Non-pigmented ciliary epithelial cell (primary cell): Measurements from ENCODE around the gene TMCC1.
A peak's percentile ranks its signal among the peaks of the same experiment; 100 is the strongest.
"Not testable (repeated sequence)": the region's sequence is repeated elsewhere in the genome, so short reads cannot be mapped to it uniquely, and the experiment has no call there.

Source experiments
- DNase-seq: peaks from one replicate; pipeline ENCODE4 v3.0.0-alpha.2; 2010; ENCODE audit warnings: low read depth

Gene TMCC1

DNA sequence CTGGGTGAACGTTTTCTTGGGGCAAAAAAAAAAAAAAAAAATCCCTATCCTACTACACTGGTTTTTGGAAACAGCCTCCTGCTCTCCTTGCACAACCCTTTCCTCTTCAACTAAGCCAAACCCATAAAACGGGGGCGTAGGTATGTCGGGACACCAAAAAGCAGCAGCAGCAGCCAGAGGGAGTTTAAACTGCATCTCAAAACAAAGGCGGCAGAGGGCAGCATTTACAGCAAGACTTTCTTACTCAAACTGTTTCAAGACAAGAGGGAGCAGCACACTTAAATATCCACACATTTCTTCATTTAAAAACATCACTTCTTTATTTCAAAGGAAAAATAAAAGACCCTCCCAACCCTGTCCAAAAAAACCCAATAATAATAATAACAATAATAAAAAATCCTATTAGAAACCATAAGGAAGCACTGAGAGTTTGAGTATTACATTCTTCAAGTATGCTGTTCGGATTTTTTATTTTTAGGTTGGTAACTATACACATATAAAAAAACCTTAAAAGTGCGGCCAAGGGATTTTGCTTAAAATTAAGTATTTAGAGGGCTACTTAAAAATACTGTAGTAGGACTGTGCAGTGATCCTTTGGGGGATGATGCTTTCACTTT, 243.1 kb downstream of the TMCC1 start:
- peak; percentile 69 for DNase-seq

DNA sequence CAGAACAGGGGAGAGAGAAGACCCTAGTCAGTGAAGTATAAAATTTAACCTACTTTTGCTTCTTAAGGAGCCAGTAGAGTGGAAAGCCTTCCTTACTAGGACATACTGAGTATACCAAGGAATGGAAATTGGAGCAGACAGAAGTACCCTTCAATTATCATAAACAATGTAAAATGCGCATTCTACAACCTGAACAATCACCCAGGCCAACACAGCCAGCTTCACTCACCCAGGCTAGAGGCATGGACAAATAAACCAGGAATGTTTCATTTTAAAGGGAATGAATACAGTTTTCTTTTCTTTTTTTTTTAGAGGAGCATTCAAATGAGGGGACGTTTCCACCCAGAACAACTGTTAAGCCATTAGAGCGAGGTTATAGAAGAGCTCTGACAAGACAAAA, 245.1 kb downstream of the TMCC1 start:
- no peak for DNase-seq

DNA sequence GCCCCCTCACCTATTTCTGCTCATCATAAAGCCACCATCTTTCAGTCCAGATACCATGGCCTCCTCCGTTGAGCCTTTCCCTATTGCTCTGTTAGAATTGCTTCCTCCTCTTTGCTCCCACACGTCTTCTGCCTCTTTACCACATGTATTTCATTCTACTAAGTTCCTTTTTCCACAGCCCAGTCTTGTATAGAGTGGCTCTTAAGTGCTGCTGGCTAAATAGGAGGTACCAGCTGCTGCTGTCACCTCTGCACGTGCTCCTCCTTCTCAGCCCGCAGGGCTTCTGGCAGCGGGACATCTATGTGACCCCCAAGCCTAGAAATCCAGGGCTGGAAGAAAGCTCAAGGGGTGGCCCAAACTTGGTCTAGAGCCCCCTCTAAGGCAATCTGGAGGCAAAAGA, 248.2 kb downstream of the TMCC1 start:
- no peak for DNase-seq

DNA sequence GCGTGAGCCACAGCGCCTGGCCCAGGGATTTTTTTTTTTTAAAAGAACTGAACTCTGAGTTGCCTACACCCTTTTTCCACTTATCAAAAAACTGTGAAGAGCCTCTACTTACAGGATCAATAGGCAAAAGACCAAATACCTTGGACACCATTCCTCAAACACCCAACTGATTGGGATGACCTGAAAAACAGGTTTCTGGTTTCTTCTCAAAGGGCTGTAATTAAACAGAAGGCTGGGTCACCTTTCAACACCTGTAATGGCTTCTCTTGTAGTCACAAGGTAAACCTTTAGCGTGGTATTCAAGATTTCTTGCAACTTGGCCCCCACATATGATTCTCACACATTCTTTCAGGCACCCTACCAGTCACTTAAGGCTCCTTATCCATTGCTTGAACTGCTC, 248.7 kb downstream of the TMCC1 start:
- DNase-seq, result no peak

DNA sequence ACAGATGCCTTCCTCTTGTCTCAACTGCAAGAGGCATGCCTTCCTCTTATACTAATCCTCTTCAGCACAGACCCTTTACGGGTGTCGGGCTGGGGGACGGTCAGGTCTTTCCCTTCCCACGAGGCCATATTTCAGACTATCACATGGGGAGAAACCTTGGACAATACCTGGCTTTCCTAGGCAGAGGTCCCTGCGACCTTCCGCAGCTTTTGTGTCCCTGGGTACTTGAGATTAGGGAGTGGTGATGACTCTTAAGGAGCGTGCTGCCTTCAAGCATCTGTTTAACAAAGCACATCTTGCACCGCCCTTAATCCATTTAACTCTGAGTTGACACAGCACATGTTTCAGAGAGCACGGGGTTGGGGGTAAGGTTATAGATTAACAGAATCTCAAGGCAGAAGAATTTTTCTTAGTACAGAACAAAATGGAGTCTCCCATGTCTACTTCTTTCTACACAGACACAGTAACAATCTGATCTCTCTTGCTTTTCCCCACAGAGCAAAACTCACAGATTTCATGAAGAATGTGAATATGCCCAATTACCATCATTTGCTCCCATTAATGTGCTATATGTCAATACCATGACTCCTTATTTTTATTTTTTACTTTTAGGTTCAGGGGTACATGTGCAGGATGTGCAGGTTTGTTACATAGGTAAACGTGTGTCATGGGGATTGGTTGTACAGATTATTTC, 251.8 kb downstream of the TMCC1 start:
- not testable (repeated sequence) for DNase-seq

DNA sequence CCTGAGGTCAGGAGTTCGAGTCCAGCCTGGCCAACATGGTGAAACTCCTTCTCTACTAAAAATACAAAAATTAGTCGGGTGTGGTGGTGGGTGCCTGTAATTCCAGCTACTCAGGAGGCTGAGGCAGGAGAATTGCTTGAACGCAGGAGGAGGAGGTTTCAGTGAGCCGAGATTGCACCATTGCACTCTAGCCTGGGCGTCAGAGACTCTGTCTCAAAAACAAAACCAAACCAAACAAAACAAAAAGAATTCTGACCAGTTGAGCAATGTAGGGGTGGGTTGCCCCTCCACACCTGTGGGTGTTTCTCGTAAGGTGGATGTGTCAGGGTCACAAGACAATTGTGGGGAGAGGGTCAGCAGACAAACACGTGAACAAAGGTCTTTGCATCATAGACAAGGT, 252.5 kb downstream of the TMCC1 start:
- DNase-seq, result not testable (repeated sequence)

DNA sequence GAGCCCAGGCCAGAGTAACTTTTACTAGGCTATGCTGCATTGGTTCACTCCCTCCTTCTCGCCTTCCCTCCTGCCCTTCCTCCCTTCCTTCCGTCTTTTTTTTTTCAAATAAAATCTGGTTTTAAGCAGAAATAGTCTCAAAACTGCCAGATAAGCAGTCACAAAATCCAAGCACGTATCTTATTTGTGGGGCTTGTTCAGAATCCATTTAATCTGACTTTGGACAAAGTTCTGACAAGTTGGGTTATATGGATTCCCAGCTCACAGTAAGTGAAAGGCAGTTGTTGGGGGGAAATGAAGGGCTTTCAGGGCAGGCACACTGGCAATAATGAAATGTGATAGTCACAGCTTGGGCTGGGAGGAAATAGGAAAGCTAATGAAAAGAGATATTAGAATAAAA, 255.0 kb downstream of the TMCC1 start:
- no peak for DNase-seq

DNA sequence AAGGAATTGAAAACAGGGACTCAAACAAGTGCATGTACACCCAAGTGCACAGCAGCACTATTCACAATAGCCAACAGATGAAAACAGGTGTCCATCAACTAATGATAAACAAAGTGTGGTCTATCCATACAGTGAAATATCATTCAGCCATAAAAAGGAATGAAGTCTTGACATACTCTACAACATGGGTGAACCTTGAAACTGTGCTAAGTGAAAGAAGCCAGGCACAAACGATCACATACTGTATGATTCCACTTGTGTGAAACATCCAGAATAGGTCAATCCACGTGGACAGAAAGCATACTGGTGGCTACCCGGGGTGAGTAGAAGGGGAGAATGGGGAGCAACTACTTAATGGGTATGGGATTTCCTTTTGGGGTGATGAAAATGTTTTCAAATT, 257.4 kb downstream of the TMCC1 start:
- DNase-seq, result no peak

DNA sequence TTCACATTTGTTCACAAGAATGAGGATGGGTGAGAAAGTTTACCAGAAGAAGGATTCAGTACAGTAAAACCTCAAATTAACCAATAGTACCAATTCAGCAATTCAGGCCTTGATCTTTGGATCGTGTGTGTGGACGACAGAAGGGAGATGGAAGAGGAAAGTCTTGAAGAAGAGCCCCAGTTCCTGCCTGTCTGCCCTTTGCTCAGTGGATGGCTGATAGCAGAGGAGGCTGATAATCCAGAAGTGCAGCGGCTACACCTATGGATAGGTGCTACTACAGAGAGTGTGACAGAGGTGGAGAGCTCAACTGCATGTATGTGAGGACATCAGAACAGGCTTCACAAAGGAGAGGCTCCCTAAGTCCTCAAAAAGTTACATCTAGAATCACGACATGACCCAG, 257.9 kb downstream of the TMCC1 start:
- no peak for DNase-seq

DNA sequence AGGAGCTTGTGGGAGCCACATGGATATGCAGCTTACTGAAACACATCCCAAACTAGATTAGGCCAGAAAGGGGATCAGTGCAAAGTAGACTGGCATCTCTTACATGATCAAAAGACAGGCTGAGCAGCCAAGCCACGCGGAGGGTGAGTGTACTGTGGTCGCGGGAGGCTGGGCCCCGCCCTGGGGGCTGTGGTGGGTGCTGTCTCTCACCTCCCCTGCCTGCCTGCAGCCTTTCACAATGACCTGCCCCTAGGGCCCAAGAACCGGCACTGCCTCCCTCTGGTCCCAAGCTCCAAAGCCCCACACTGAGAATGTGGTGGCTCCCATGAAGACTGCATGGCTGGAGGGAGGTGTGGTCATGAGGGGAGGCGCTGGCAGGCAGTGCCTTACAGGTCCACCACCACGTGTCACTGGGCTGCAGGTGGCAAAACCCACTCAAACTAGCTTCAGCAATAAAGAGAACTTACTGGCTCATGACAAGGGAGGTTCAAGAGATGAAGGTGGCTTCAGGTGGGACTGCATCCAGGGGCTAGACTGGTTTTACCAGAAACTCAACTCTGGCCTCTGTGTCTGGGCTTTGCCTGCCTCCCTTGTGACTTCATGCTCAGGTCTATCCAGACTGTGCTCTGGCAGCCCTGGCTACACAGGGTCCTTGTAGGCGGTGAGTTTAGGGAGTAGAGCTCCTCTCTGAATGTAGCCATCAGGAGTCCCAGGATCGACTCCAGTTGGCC, 259.6 kb downstream of the TMCC1 start:
- DNase-seq, result no peak

DNA sequence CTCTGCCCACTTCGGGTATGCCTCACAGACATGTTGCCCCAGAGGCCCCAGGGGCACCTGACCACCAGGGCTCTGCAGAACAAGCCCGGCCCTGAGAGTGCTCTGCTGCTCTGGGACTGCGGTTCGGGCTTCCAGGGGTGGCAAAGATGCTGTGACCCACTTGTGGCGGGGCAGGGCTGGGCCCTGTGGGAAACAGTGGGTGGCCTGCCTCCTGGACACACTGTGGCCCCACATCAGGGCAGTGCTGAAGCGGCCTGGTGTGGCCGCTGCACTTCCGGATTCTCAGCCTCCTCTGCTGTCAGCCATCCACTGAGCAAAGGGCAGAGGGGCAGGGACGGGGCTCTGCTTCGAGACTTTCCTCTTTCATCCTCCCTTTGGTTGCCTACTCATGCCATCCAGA, 260.5 kb downstream of the TMCC1 start:
- DNase-seq, result no peak

DNA sequence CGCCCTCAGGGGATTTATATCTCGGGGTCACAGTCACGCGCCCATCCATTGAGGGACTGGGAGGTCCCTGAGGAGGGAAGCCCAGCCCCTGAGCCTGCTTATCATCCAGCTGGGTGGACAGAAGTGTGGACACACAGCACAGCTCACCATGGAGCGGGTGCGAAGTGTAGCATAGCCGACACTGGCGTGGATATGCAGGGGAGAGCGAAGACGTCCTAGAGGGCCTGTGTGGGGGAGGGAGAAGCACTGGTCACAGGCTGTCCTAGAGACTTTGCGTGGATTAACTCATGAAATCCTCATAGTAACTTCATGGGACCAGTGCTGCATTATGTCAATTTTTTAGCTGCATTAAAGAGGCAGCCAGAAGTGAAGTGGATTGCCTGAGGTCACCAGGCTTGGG, 261.0 kb downstream of the TMCC1 start:
- no peak for DNase-seq

DNA sequence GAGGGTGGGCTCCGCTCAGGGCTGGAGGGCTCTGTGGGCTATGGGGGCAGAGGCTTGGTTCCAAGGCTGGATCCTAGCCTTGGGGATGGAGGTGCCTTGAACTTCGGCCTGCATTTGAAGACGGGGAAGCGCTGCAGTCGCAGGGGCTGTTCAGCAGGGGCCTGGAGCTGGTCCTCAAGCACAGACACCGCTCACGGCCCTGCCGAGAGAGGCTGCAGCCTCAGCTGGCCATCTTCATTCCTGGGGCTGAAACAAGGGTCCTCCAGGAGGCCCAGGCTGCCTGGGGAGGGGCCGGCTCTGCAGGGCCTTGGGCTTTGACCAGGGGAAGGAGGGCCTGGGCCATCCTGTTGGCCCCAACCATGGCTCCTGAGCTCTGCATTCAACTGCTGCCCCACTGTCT, 261.5 kb downstream of the TMCC1 start:
- no peak for DNase-seq

DNA sequence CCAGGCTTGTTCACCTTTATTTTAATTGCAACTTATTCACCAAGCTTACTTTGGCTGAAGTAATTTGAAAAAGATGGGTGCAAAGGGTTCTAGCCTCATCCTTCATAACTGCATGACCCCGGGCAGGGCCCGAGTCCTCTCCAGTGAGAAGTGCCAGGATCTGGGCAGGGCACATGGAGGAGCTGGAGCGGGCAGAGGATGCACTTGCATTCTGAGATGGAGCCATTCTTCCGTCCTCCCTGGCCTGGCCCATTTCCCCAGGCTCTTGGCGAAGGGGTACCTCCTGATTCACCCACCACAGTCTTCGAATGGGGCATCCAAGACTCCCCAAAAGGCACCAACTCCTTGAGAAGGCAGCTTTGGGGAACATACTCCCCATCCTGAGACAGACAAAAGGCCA, 264.5 kb downstream of the TMCC1 start:
- no peak for DNase-seq

DNA sequence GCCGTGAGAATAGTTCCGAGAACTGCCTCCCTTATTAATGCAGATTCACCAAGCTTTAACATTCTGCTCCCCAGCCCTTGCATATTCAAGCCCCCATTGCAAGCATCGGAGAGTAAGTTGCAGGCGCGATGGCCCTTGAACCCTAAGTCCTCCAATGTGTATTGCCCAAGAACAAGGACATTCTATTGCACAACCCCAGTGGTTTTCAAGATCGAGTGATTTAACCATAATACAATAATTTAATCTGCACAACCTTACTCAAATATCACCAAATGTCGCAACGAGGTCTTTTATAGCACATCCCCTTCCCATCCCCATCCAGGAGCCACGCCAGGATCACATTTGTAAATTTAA, 265.4 kb downstream of the TMCC1 start:
- no peak for DNase-seq

DNA sequence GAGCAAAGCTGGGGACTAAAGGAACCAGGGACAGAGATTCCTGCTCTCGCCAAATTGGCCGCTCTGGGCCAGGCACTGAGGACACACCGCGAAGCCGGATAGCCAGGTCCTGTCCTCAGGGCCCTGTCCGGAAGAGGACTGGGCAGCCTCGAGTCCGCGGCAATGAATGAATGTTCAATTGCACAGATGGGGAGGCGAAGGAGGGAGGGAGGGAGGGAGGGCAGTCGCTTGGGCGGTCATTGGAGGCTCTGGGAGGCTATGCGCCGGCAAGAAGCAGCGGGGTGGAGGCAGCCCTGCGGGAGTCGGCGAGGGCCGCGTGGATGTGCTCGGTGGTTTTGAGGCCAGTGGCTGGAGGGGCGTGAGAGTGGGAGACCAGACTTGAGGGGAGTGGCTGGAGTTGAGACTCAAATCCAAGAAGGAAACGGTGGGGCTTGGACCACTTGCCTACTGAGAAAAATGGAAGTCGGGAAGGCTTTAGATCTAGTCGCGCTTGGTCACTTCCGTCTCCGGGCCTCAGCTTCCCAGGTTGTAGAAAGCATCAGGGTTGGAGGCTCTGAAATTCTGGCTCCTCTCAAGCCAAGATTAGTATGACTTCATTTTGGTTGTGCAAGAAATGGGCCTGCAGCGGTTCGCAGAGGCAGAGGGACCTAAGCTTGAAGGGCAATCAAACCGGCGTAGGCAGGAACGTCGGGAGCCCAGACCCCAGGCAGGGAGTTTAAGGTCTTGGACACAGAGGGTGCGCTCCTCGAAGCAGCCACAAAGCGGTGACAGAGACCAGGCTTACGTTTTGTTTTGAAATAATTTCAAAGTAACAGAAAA, 266.0 kb downstream of the TMCC1 start:
- DNase-seq, result no peak

DNA sequence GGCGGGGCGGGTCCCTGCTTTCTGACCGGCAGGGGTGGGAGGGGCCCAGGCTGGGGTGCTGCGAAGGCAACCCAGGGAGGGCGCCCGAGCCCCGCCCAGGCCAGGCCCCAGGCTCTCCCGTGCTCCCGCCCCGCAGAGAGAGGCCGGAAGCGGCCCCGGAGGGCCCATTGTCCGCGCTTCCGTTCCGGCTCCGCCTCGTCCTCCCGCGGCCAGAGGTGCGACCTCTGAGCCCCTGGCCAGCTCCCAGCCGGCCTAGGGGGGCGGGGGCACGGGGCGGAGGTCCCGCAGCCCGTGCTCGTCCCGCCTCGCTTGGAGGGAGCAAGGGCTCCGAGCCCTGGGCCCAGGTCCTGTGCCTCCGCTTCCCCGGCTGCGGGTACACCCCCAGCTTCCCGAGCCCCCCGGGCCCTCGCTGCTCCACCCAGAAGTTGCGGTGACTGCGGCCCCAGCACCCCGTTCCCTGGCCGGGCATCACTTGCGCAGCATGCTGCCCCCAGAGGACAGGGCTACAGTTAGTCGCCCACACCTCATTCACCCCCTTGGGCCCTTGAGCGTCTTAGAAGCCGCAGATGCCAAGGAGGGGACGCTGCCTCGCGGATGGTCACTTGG, 266.7 kb downstream of the TMCC1 start:
- DNase-seq, result no peak

DNA sequence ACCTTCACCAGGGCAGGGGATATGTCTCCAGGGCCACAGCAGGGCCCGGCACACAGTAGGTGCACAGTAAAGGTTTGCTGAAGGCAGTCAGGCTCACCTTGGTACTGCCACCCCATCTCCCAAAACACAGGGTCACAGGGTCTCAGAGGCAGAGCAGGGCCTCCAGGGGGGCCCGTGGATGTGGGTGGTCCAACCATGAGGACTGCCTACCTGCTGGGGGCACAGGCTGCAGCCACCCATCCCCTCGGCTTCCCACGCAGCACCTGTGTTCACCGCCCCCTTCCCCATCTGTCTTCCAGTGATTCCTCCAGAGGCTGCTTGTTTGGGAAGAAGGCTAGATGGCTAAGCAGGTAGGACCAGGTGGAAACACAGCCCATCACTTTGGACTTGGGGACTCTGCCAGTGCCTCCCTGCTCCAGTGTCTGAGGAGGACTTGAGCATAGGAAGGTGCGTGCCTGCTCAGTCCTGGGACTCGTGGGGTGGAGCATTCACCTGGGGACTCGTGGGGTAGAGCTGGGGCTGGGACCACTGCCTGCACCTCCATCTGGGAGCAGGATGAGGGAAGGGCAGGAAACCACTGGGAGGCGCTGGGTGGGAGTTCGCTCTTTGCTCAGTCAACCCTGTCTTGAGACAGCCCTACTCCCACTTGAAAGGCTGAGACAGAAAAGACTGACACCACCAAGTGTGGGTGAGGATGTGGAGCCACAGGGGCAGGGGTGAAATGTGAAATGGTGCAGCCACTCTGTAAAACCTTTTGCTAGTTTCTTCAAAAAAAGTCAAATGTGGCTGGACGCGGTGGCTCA, 268.2 kb downstream of the TMCC1 start:
- DNase-seq, result no peak

DNA sequence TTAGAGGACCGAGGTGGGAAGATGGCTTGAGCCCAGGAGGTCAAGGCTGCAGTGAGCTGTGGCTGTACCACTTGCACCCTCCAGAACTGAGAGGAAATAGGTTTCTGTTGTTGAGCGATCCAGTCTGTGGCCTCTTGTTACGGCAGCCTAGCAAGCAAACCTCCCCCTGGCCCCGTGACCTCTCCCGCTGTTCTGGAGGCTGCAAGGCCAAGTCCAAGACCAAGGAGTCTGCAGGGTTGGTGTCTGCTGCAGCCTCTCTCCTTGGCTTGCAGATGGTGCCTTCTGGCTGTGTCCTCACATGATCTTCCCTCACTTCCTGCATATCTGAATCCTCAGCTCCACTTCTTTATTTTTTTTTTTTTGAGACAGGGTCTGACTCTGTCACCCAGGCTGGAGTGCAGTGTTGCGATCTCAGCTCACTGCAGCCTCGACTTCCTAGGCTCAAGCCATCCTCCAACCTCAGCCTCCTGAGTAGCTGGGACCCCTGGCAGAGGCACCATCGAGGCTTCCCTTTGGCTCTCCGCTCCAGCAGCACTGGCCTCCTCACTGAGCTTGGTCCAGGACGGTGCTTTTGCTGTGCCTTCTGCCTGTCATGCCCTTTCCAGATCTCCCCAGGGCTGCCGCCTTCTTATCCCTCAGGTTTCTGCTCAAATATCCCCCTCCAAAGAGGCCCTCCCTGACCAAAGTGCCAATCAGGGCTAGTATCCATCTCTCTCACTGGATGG, 269.0 kb downstream of the TMCC1 start:
- DNase-seq, result no peak

DNA sequence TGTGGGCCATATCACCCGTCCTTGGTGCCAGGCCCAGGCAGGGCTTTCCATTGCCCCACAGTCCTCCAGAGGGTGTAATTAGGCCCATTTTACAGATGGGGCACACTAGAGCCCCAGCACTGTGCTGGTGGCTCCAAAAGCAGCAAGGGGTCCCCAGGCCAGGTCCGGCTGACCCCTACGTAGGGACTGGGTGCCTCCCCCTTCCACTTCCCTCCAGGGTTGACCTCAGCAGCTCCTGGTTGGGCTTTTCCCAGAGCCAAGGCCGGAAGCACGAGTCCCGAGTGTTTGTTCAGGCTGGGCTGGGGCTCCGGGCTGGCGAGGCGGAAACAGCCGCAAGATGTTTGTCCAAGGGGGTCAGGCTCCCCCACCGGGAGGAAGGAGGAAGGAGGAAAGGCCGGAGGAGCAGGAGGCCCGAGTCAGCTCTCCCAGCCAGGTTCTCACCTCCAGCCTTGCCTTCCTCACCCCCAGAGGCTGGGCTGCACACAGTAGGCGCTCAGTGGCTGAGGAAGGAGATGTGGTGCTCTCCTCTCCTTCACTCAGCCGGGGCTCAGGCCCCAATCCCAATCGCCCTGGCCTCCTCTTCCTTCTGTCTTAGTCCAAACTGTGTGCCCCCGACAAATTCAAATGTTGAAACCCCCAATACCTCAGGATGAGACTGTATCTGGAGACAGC, 269.9 kb downstream of the TMCC1 start:
- DNase-seq, result no peak
